HG03575 (cell line): ENCODE results near the gene DGLUCY.
"Not testable (repeated sequence)": the region's sequence is repeated elsewhere in the genome, so short reads cannot be mapped to it uniquely, and the experiment has no call there.

Source experiments
- ATAC-seq: cut with Tn5 transposase; IDR thresholded peaks from one replicate; pipeline ENCODE4 v1.9.1; 2021; ENCODE audit not compliant: unreplicated experiment, insufficient number of reproducible peaks, low FRiP score; ENCODE audit errors: extremely low read depth

DGLUCY gene

GRCh38 chr14:91113829-91114078, at the start of gene DGLUCY:
Gene DGLUCY, plus strand, starts transcription at chr14:91114073. Its CDS starts 46,222 bp downstream, at chr14:91160295.
- peak; percentile 22 for ATAC-seq

GRCh38 chr14:91065266-91065665, 48.6 kb upstream of the DGLUCY start:
- no peak for ATAC-seq

- ATAC-seq, result no peak
These were observed 46.7 kb upstream of the DGLUCY start for GRCh38 chr14:91067186-91067585.

GRCh38 chr14:91068642-91069041, 45.2 kb upstream of the DGLUCY start:
- no peak for ATAC-seq

- no peak for ATAC-seq
These were observed 43.3 kb upstream of the DGLUCY start for GRCh38 chr14:91070572-91070971.

- no peak for ATAC-seq
These were observed 38.3 kb upstream of the DGLUCY start for GRCh38 chr14:91075553-91075952.

GRCh38 chr14:91078095-91078737, 35.7 kb upstream of the DGLUCY start:
- ATAC-seq, result no peak

GRCh38 chr14:91080071-91080470, 33.8 kb upstream of the DGLUCY start:
- ATAC-seq, result no peak

GRCh38 chr14:91082282-91082681, 31.6 kb upstream of the DGLUCY start:
- ATAC-seq, result no peak

GRCh38 chr14:91084516-91084915, 29.4 kb upstream of the DGLUCY start:
- no peak for ATAC-seq

- ATAC-seq, result not testable (repeated sequence)
These were observed 26.4 kb upstream of the DGLUCY start for GRCh38 chr14:91087470-91087869.

GRCh38 chr14:91088585-91089235, 25.2 kb upstream of the DGLUCY start:
- no peak for ATAC-seq

- no peak for ATAC-seq
These were observed 23.8 kb upstream of the DGLUCY start for GRCh38 chr14:91089958-91090535.

GRCh38 chr14:91090743-91091142, 23.1 kb upstream of the DGLUCY start:
- no peak for ATAC-seq

- ATAC-seq, result no peak
These were observed 21.8 kb upstream of the DGLUCY start for GRCh38 chr14:91092073-91092472.

GRCh38 chr14:91093743-91094472, 20.0 kb upstream of the DGLUCY start:
- ATAC-seq, result not testable (repeated sequence)

GRCh38 chr14:91094772-91095171, 19.1 kb upstream of the DGLUCY start:
- no peak for ATAC-seq

- ATAC-seq, result no peak
These were observed 18.7 kb upstream of the DGLUCY start for GRCh38 chr14:91095178-91095577.

- not testable (repeated sequence) for ATAC-seq
These were observed 16.2 kb upstream of the DGLUCY start for GRCh38 chr14:91097657-91098056.

GRCh38 chr14:91098591-91098990, 15.3 kb upstream of the DGLUCY start:
- ATAC-seq, result no peak
